ENCODE measurements around the gene STIMATE.
A peak's percentile ranks its signal among the peaks of the same experiment; 100 is the strongest.

Gene STIMATE

GRCh38 chr3:52890735-52891134 is 6.6 kb downstream of the STIMATE start:
- TF ChIP-seq CTCF (IDR thresholded peaks at IDR 0.05; ENCODE audit: insufficient read depth, low read depth, low read length, missing control alignments) = no peak
- no peak for DNase-seq (ENCODE audit: low read depth)
- no peak overlapping the region for H3K4me3 ChIP-seq (ENCODE audit: low read depth, low read length)

GRCh38 chr3:52889901-52890300 is 7.4 kb downstream of the STIMATE start:
- no peak for TF ChIP-seq CTCF (IDR thresholded peaks at IDR 0.05; ENCODE audit: insufficient read depth, low read depth, low read length, missing control alignments)
- no peak for DNase-seq (ENCODE audit: low read depth)
- H3K4me3 ChIP-seq (ENCODE audit: low read depth, low read length) = no peak overlapping the region

- no peak for TF ChIP-seq CTCF (IDR thresholded peaks at IDR 0.05; ENCODE audit: insufficient read depth, low read depth, low read length, missing control alignments)
- DNase-seq (ENCODE audit: low read depth) = no peak
- no peak overlapping the region for H3K4me3 ChIP-seq (ENCODE audit: low read depth, low read length)
Observed at GRCh38 chr3:52887166-52887565, 10.2 kb downstream of the STIMATE start.

- H3K4me3 ChIP-seq (ENCODE audit: low read depth, low read length) = no peak overlapping the region
- TF ChIP-seq CTCF (IDR thresholded peaks at IDR 0.05; ENCODE audit: insufficient read depth, low read depth, low read length, missing control alignments) = no peak
- no peak for DNase-seq (ENCODE audit: low read depth)
Observed at GRCh38 chr3:52886049-52886730, 11.2 kb downstream of the STIMATE start.

GRCh38 chr3:52882377-52882776 is 15.0 kb downstream of the STIMATE start:
- no peak for TF ChIP-seq CTCF (IDR thresholded peaks at IDR 0.05; ENCODE audit: insufficient read depth, low read depth, low read length, missing control alignments)
- DNase-seq (ENCODE audit: low read depth) = no peak
- no peak overlapping the region for H3K4me3 ChIP-seq (ENCODE audit: low read depth, low read length)

GRCh38 chr3:52881871-52882270 is 15.5 kb downstream of the STIMATE start:
- H3K4me3 ChIP-seq (ENCODE audit: low read depth, low read length) = no peak overlapping the region
- no peak for DNase-seq (ENCODE audit: low read depth)
- no peak for TF ChIP-seq CTCF (IDR thresholded peaks at IDR 0.05; ENCODE audit: insufficient read depth, low read depth, low read length, missing control alignments)

- no peak for TF ChIP-seq CTCF (IDR thresholded peaks at IDR 0.05; ENCODE audit: insufficient read depth, low read depth, low read length, missing control alignments)
- peak; percentile 41 for DNase-seq (ENCODE audit: low read depth)
- H3K4me3 ChIP-seq (ENCODE audit: low read depth, low read length) = no peak overlapping the region
Observed at GRCh38 chr3:52880474-52880873, 16.9 kb downstream of the STIMATE start.

All from GM12865 (cell line).